GM18520 (cell line): ENCODE data around the gene RETN.

Experiments
- ATAC-seq: cut with Tn5 transposase; IDR thresholded peaks from one replicate; pipeline ENCODE4 v1.9.1; 2021; ENCODE audit not compliant: unreplicated experiment

Gene RETN, protein sequence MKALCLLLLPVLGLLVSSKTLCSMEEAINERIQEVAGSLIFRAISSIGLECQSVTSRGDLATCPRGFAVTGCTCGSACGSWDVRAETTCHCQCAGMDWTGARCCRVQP

DNA sequence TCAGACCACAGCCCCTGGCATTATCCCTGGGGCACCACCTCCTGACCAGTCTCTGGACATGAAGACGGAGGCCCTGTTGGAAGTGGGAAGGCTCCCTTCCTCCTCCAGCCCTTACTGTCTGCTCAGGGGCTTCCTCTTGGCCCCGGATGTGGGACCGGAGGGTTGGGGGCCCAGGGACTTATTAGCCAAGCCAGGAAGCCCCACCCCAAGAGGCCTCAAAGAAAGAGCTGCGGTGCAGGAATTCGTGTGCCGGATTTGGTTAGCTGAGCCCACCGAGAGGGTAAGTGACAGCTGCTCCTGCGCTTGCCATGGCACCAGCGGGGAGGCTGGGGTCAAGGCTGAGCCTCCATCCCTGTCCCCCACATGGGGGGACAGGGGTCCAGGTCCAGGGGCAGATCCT is at the start of gene RETN:
RETN (plus strand) TSS at position 208 of the 400 bp plus-strand sequence. CDS start 278 bp downstream, outside the sequence.
- ATAC-seq, result no peak

DNA sequence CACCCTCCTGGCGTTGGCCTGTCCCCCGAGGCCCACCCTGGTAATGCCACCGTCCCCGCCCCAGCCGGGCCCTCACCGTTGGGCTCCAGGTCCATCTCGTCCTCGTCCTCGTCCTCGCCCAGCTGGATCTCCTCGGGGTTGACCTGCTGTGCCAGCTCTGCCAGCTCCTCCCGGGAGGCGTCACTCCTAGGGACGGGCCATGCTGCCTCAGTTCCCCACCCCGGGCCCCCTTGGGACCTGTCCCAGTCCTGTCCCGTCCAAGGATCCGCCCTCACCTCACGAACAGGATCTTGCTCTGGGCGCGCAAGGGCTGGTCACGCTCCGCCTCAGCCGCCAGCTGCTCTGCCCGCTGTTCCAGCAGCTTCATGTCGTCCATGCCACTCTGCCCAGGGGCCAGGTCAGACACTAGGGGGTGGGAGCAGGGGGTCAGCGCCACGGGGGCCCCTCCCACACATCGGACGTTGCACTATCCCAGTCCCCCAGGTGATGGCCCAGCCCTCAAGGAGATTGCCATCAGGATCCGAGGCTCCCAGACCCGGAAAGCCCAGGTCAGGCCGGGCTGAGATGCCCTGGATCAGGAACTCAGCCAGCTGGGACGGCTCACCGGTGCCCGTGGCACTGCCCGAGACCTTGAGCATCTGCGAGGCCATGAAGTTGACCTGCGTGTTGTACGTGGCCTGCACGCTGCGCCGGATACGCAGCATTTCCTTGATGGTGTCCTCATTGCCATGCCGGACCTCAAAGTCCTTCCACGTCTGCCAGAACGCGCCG is 49.0 kb upstream of the RETN start:
- ATAC-seq, result no peak

GRCh38 chr19:7620442-7621412 is 48.1 kb upstream of the RETN start:
- ATAC-seq, result no peak

- ATAC-seq, result no peak
Observed at GRCh38 chr19:7622933-7623685, 45.7 kb upstream of the RETN start.

DNA sequence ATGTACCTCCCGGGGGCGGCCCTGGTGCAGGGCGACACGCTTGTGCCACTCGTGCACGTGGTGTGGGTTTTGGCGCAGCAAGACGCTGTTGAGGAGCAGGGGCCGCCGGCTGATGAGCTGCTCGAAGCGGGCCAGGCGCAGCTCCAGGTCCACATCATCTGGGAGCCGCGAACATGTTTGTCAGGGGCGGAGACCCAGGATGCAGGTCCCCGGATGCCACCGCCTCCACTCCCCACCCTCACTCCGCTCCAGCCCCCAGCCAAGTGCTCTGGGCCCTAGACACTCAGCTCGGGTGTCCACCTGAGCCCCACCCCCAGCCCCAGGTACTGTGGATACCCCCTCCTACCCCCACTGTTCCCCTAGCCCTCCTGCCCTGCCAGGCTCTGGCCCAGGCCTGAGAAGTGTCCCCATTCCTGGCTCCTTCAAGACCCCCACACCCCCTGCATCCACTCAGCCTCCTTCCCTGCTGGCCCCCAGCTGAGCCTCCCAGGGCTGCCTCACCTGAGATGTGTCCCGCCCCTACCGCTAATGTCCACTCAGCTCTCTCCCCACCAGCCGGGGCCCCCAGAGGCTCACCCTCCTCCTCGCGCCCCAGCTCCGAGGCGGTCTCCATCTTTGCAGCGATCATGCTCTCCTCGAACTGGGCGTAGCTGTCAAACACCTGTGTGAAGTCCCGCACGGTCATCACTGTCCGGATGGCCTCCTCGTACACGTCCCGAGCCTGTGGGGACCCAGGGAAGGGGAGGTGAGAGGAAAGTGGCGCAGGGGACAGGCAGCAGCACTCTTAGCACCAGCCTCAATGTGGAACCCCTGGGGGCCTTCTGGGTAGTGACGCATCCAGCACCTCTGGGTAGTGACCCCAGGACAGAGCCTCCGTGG is 44.9 kb upstream of the RETN start:
- ATAC-seq, result no peak

DNA sequence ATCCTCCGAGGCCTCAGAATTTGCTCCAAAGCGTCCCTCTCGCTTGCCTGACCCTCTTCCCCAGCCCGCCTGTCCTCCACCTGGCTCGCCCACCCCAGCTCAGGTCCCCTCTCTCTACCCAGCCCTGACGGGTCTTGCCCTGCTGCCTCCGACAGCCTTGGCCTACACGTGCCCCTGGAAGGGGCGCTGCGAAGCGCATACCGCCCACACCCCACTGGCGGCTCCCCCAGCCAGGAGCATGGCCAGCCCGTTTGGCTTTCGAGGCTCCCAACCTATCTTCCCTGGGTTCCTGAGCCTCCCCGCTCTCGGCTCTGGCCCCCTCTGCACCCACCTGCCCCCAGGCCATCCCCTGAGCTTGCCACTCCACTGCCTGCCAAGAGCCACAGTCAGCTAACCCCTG is 44.0 kb upstream of the RETN start:
- ATAC-seq, result no peak

GRCh38 chr19:7625763-7626372 is 43.0 kb upstream of the RETN start:
- ATAC-seq, result no peak

- ATAC-seq, result no peak
Observed at GRCh38 chr19:7627166-7627565, 41.7 kb upstream of the RETN start.

DNA sequence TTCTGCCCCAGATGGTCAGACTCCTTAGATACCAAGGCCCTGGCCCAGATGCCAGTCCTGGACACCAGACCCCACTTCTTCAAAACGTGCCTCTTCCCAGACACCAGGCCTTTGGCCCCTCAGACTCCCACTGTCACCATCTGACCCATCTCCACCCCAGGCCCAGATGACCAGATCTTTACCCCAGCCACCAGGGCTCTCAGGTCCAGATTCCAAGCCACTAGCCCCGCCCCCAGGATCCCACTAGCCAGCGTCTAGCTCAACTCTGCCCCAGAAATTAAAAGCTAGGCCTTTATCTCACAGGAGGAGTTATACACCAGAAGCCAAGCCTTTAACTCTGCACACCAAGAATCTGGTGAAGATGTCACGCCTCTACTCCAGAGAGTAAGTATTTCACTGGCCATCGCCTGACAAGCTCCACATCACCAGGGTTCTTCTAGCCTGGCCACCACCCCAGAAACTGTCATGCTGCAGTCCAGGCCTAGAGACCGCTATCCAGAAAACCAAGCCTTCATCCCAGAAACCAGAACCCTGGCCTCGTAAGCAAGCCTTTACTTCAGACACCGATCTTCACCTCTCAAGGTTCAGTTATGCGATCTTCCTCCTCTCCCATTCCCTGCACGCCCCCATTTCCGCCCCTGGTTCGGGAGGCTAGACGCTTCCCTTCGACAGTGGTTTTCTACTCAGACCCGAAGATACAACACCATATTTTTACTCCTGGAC is 40.1 kb upstream of the RETN start:
- no peak for ATAC-seq

GRCh38 chr19:7629347-7630054 is 39.3 kb upstream of the RETN start, which contains the start of the genes PET100 and XAB2:
Gene PET100, plus strand, starts transcription at chr19:7629793. Its CDS starts 41 bp downstream, at chr19:7629834.
Gene XAB2, minus strand, starts transcription at chr19:7629545. Its CDS starts 18 bp downstream, at chr19:7629527.
- ATAC-seq, result peak; percentile 98

DNA sequence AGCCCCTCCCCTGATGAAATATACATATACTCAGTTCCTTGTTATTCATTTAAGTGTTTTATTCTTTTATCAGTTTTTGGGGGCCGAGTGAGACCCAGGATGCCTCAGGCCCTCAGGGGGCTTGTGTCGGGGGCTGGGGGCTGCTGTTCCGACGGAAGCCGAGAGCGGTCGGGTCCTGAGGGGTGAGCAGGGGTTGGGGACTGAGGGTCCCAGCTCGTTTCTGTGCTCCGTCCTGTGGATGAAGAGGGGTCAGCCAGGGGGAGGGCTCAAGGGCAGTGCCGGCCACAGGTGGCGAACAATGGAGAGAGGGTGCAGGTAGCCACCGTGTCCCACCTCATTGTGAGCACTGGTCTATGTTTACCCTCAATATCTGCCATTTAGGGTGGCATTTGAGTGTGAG is 37.3 kb upstream of the RETN start:
- ATAC-seq, result no peak

GRCh38 chr19:7632340-7633203 is 36.3 kb upstream of the RETN start:
- no peak for ATAC-seq

GRCh38 chr19:7633698-7634097 is 35.2 kb upstream of the RETN start, which contains the start of gene PCP2:
Gene PCP2, minus strand, starts transcription at chr19:7633719. Its CDS starts 262 bp downstream, at chr19:7633457.
- no peak for ATAC-seq

DNA sequence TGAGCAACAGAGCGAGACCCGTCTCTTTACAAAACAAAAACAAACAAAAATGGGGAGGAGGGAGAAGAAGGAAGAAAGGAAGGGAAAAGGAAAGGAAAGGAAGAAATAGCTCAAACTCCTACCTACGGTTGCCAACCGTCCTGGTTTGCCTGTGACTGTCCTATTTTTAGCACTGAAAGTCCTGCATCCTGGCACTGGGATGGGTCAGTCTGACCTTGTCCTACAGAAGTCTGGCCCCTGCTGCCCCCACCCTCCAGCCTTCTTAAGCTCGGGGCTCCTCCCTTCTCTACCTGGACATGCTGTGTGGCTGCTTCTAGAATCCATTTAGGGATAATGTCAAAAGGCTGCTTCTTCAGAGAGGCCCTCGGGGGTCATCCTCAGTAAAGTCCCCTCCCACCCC is 33.2 kb upstream of the RETN start:
- no peak for ATAC-seq

DNA sequence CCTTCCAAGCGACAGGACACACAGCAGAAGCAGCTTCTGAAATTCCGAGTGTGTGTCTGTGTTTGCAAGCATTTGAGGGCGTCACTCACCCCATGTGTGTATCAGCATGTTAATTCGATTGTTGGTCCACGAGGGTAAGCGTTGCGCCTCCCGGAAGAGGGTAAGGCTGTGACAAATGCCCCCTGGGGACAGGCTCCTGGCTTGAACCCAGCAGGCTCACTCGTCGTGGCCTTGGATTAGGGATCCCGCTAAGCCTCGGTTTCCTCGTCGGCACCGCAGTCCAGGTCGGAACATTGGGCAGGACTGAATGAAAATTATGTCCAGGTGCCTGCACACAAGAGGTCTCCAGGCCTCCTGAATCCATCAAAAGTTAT is 32.5 kb upstream of the RETN start:
- no peak for ATAC-seq

DNA sequence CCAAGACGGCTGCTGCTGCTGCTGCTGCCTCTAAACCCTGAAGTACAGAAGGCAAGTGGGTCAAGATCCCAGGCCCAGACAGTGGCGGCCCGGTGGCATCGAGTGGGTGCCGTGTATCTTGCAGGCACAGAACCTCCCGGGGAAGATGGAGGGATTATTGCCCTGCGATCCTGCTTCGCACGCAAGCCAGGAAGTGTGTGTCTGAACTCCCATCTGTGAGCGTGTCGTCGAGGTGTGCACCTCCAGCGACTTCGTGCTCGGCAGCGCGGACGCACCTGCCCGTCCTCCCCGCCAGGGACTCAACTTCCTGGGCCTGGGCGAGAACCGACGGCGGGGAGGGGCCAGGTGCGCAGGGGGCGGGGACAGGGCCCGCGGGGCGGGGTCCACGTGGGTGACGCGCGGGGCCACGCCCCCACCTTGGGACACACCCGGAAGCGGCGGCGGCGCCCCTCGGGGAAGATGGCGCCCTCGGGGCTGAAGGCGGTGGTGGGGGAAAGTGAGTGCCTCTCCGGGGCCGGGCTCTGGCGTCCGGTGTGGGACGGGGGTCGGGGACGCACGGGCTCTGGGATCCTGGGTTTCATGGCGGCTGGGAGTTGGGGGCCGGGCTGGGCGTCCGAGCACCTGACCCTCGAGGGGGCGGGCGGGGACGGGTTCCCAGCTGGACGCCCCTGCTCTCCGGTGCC is 32.0 kb upstream of the RETN start, which contains the start of gene STXBP2:
STXBP2 (plus strand) TSS at position 420 of the 683 bp plus-strand sequence; CDS start at position 460, 40 bp downstream.
- ATAC-seq, result peak; percentile 42
